Measurements from ENCODE around the gene OR5H1. TPM values are rescaled to one million over a fixed set of nuclear protein-coding genes. Genes with fewer than 3 reads are reported as not detected.
"Not testable (repeated sequence)": the region's sequence is repeated elsewhere in the genome, so short reads cannot be mapped to it uniquely, and the experiment has no call there.

OR5H1 gene
- total RNA-seq, 4 donors from 2014 or later: not detected

DNA sequence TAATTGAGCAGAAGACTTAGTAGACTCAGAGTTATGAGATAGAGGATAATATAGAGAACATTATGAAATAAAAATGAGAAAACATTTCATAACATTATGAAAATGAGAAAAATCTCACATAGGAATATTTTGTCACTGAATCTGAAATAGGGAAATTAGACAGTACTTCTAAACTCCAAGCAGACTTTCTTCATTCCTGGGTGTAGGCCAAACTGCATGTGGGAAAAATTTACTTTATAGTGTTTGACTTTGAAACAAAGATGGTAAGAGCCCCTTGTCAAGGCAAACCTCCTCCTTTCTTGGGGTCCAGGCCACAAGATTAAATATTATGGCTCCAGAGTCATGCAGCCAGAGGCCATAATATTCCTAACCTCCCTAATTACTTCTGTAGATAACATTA is 10.0 kb downstream of the OR5H1 start:
- H3K9me3 ChIP-seq: no peaks in the 10 kb centered on the region
- H3K4me1 ChIP-seq: no peaks in the 10 kb centered on the region
- no peak for DNase-seq
- H3K36me3 ChIP-seq: no peaks in the 10 kb centered on the region
- H3K27me3 ChIP-seq: no peaks in the 10 kb centered on the region
- TF ChIP-seq POLR2A (IDR thresholded peaks at IDR 0.05): no peak
- TF ChIP-seq, protein P1, sequence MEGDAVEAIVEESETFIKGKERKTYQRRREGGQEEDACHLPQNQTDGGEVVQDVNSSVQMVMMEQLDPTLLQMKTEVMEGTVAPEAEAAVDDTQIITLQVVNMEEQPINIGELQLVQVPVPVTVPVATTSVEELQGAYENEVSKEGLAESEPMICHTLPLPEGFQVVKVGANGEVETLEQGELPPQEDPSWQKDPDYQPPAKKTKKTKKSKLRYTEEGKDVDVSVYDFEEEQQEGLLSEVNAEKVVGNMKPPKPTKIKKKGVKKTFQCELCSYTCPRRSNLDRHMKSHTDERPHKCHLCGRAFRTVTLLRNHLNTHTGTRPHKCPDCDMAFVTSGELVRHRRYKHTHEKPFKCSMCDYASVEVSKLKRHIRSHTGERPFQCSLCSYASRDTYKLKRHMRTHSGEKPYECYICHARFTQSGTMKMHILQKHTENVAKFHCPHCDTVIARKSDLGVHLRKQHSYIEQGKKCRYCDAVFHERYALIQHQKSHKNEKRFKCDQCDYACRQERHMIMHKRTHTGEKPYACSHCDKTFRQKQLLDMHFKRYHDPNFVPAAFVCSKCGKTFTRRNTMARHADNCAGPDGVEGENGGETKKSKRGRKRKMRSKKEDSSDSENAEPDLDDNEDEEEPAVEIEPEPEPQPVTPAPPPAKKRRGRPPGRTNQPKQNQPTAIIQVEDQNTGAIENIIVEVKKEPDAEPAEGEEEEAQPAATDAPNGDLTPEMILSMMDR (IDR thresholded peaks at IDR 0.05): no peak
- intact Hi-C loops (cut with DNase I; ENCODE audit: low total_unique reads): no loop called here
- no peak overlapping the region for H3K27ac ChIP-seq
- H3K4me3 ChIP-seq: no peak overlapping the region

DNA sequence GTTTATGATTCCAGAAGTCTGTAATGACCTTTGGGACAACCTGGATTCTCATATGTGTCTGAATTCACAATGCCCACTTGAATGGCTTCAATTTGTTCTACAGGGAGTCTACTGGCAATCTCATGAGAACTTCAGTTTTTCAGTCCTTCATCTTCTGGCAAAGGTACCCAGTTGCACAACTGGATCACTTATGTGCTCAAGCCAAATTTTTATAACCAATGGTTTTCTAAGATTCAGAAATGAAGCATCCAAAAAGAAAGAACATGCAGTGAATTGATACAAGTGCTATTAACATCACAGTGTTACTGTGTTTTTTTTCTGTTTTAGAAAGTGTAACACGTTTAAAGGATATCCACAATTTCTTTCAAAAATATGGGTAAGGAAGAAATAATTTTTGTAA is 16.7 kb downstream of the OR5H1 start, which contains the start of gene OR5H14:
OR5H14 (plus strand) TSS at position 301 of the 400 bp plus-strand sequence. CDS start 1,907 bp downstream, outside the sequence.
- TF ChIP-seq, protein P1 (IDR thresholded peaks at IDR 0.05): no peak
- TF ChIP-seq POLR2A (IDR thresholded peaks at IDR 0.05): no peak

DNA sequence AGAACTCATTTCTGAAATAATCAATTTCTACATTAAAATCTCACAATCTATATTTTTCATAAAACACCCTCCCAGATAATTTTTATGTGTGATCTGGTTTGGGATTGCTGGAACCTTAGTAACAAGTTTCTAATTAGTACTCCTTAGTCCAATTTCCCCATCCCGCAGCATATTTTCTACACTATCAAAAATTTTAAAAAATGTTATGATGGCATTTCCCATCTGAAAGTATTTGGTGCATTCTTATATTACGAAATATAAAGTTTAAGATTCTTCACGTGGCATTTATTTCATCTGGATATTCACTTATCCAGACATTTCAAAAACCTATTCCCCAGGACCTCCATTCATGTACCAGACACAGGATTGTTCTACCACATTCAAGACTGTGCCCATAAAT is 18.2 kb downstream of the OR5H1 start:
- no peak overlapping the region for H3K4me3 ChIP-seq
- H3K27me3 ChIP-seq: no peaks in the 10 kb centered on the region
- H3K4me1 ChIP-seq: no peaks in the 10 kb centered on the region
- no peaks in the 10 kb centered on the region for H3K36me3 ChIP-seq
- H3K9me3 ChIP-seq: no peaks in the 10 kb centered on the region
- intact Hi-C loops (cut with DNase I; ENCODE audit: low total_unique reads): no loop called here
- TF ChIP-seq, protein P1 (IDR thresholded peaks at IDR 0.05): no peak
- TF ChIP-seq POLR2A (IDR thresholded peaks at IDR 0.05): no peak
- DNase-seq: no peak
- no peak overlapping the region for H3K27ac ChIP-seq

More for the DNA sequence above, 16.7 kb downstream of the OR5H1 start, which contains the start of gene OR5H14:
- intact Hi-C loops (cut with DNase I; ENCODE audit: low total_unique reads): no loop called here
- Histone ChIP-seq H3K27me3 (no peaks in the 10 kb centered on the region), H3K9me3 (no peaks in the 10 kb centered on the region), H3K36me3 (no peaks in the 10 kb centered on the region), H3K4me1 (no peaks in the 10 kb centered on the region), H3K4me3 (no peak within 1 kb of the TSS), H3K27ac (no peak within 1 kb of the TSS)
- no peak for DNase-seq

DNA sequence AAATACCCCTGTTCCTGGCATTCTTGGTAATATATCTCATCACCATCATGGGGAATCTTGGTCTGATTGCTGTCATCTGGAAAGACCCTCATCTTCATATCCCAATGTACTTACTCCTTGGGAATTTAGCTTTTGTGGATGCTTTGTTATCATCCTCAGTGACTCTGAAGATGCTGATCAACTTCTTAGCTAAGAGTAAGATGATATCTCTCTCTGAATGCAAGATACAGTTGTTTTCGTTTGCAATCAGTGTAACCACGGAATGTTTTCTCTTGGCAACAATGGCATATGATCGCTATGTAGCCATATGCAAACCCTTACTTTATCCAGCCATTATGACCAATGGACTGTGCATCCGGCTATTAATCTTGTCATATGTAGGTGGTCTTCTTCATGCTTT is 18.9 kb downstream of the OR5H1 start:
- DNase-seq; H3K36me3 ChIP-seq; H3K4me3 ChIP-seq; H3K27me3 ChIP-seq; H3K4me1 ChIP-seq; H3K27ac ChIP-seq; H3K9me3 ChIP-seq; intact Hi-C loops (cut with DNase I; ENCODE audit: low total_unique reads): not testable (repeated sequence)

DNA sequence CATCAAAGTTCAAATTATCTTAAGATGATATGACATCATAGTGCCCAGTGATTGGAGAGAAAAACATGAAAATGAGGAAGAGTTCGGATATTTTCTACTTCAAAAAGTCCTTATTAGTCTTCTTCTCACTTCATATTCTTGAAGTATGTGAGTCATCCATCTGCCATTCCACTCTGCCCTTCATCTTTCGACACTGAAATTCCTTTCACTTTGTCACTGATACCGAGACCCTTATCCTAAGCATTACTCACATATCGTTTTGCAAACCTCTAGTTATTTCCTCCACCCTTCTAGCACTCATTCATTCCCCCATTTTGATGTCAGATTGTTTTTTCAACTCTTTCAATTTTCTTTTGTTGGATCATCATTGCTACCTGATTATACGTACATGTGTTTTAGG is 20.7 kb downstream of the OR5H1 start:
- Histone ChIP-seq H3K27ac (no peak overlapping the region), H3K4me1 (no peaks in the 10 kb centered on the region), H3K36me3 (no peaks in the 10 kb centered on the region), H3K4me3 (no peak overlapping the region), H3K27me3 (no peaks in the 10 kb centered on the region), H3K9me3 (no peaks in the 10 kb centered on the region)
- TF ChIP-seq, protein P1 (IDR thresholded peaks at IDR 0.05): no peak
- no peak for TF ChIP-seq POLR2A (IDR thresholded peaks at IDR 0.05)
- intact Hi-C loops (cut with DNase I; ENCODE audit: low total_unique reads): no loop called here
- DNase-seq: no peak

DNA sequence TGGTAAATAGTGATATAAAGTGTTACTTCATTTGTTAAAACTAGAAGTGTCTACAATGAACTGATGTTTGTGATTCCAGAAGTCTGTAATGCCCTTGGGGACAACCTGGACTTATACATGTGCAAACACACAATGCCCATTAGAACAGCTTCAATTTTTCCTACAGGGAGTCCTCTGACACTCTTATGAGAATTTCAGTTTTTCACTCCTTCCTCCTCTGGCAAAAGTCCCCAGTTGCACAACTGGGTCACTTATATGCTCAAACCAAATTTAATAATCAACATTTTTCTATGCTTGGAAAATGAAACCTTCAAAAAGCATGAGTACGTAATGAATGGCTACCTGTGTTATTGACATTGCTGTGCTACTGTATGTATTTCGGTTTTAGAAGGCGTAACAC is 35.9 kb downstream of the OR5H1 start, which contains the start of gene OR5H15:
OR5H15 (plus strand) TSS at position 301 of the 400 bp plus-strand sequence. CDS start 2,004 bp downstream, outside the sequence.
- no peak for DNase-seq
- H3K4me3 ChIP-seq: no peak within 1 kb of the TSS
- intact Hi-C loops (cut with DNase I; ENCODE audit: low total_unique reads): no loop called here
- H3K4me1 ChIP-seq: no peaks in the 10 kb centered on the region
- no peaks in the 10 kb centered on the region for H3K36me3 ChIP-seq
- no peaks in the 10 kb centered on the region for H3K27me3 ChIP-seq
- H3K9me3 ChIP-seq: no peaks in the 10 kb centered on the region
- TF ChIP-seq, protein P1 (IDR thresholded peaks at IDR 0.05): no peak
- no peak for TF ChIP-seq POLR2A (IDR thresholded peaks at IDR 0.05)
- H3K27ac ChIP-seq: no peak within 1 kb of the TSS
